Activated naive CD4-positive, alpha-beta T cell treated with anti-CD3 and anti-CD28 coated beads for 36 hours (primary cell): ENCODE results near the gene CCDC88B. TPM values are rescaled to one million over a fixed set of nuclear protein-coding genes. Genes with fewer than 3 reads are reported as not detected.
"Not testable (repeated sequence)": the region's sequence is repeated elsewhere in the genome, so short reads cannot be mapped to it uniquely, and the experiment has no call there.

Source experiments
- CTCF ChIA-PET: fragments of 350-600 bp; sonication (Branson Sonifier 250); formaldehyde crosslinking; loops from one replicate; lab custom pipeline; 2021; ENCODE audit warnings: antibody characterized with exemption; lab: Charles Lee
- DNase-seq: peaks from one replicate; pipeline ENCODE4 v3.0.0-alpha.2; 2020
- H3K27ac Mint-ChIP-seq: one replicate; pipeline ENCODE4 v1.8.0; 2021; ENCODE audit warnings: mild to moderate bottlenecking, mixed read lengths
- H3K27me3 Mint-ChIP-seq: one replicate; pipeline ENCODE4 v1.8.0; 2021; ENCODE audit warnings: low read depth, mixed read lengths
- H3K36me3 Mint-ChIP-seq: one replicate; pipeline ENCODE4 v1.8.0; 2021; ENCODE audit warnings: low read depth, mixed read lengths
- H3K4me1 Mint-ChIP-seq: one replicate; pipeline ENCODE4 v1.8.0; 2021; ENCODE audit warnings: low read depth, mixed read lengths
- H3K4me3 Mint-ChIP-seq: one replicate; pipeline ENCODE4 v1.8.0; 2021; ENCODE audit warnings: mild to moderate bottlenecking, moderate library complexity, mixed read lengths
- H3K9me3 Mint-ChIP-seq: one replicate; pipeline ENCODE4 v1.8.0; 2021; ENCODE audit warnings: mixed read lengths
- intact Hi-C: fragments of 100-400 bp; cut with micrococcal nuclease; formaldehyde crosslinking; loops from one replicate; pipeline ENCODE4 v1.15.1; 2023
- total RNA-seq, 2 experiments: library from RNA; stranded (reverse); gene quantifications; one replicate each; pipeline ENCODE4 v1.2.3, GENCODE V29; 2021

The CCDC88B gene
- total RNA-seq, 2 experiments from 2014 or later = 53.2 to 61.9 TPM

DNA sequence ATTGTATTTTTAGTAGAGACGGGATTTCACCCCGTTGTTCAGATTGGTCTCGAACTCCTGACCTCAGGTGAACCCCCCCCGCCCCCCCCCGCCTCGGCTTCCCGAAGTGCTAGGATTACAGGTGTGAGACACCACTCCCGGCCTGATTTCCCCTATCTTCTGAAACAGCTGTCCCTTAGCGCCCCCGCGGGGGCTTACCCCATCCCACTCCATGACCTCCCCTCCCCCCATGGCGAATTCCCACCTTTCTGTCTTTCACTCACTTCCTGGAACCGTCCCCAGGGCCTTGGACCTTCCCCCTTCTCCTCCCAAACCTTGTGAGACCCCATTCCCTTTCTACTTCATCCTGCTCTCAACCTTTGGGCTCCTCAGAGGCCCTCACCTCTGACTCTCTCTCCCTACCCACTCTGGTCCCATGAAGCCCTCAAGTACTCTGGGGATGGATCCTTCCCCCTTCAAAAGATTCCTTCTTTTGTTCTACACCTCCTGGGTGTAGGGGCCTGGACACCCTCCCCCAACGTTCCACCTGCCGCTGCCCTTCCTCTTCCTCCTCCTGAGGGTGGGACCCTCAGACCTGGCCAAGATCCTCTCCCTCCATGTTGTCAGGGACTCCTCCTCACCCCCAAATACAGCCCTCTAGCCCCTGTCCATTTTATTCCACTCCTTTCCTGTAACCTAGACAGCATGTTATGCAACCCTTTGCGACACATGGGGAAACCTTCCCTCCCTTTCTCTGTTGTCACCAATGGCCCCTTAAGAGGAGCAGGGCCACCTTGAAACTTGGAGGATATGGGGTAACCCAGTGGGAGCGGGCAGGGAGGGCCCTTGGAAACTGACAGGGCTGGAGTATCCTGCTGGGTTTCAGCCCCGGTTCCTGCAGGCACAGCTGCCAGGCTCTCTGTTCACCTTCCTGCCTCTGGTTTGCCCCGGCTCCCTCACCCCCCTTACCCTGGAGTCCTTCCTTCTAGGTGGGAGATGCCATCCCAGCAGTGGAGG is 20.9 kb upstream of the CCDC88B start:
- intact Hi-C loops = loop anchor here (1.0 kb wide), 4 partner anchors 12 to 36 kb away; partner anchors contain the start of genes CCDC88B and GPR137
- H3K4me1 Mint-ChIP-seq = peaks cover 33% of the 10 kb centered on the region
- peak overlapping the region; percentile 94 for H3K4me3 Mint-ChIP-seq
- no peaks in the 10 kb centered on the region for H3K27me3 Mint-ChIP-seq
- peaks cover 21% of the 10 kb centered on the region for H3K36me3 Mint-ChIP-seq
- DNase-seq = no peak
- H3K27ac Mint-ChIP-seq = peak overlapping the region; percentile 99
- no peaks in the 10 kb centered on the region for H3K9me3 Mint-ChIP-seq
- CTCF ChIA-PET = interaction anchor here (1.0 to 3.8 kb wide), 8 partner anchors 12 to 78 kb away, joined by 3 to 22 read pairs (median 9); partner anchors contain the start of gene FKBP2

DNA sequence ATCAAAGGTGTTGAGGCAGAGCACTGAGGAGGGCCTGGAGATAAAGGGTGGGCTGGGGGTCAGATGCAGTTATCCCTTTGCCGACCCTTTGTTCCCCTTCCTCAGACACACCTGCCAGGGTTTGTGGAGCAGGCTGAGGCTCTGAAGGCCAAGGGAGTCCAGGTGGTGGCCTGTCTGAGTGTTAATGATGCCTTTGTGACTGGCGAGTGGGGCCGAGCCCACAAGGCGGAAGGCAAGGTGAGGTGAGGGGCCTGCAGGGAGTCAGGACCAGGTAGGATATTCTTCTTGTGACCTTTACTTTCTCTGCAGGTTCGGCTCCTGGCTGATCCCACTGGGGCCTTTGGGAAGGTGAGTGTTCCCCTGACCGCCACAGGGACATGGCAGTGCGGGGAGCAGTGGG is 19.4 kb upstream of the CCDC88B start:
- no peak overlapping the region for H3K27ac Mint-ChIP-seq
- CTCF ChIA-PET = interaction anchor here (1.3 kb wide), 1 partner anchor 11 kb away, joined by 6 read pairs; no protein-coding TSS in a partner anchor
- DNase-seq = no peak
- H3K9me3 Mint-ChIP-seq = no peaks in the 10 kb centered on the region
- H3K4me3 Mint-ChIP-seq = no peak overlapping the region
- H3K36me3 Mint-ChIP-seq = peaks cover 21% of the 10 kb centered on the region
- intact Hi-C loops = no loop called here
- no peaks in the 10 kb centered on the region for H3K27me3 Mint-ChIP-seq
- H3K4me1 Mint-ChIP-seq = peaks cover 28% of the 10 kb centered on the region

DNA sequence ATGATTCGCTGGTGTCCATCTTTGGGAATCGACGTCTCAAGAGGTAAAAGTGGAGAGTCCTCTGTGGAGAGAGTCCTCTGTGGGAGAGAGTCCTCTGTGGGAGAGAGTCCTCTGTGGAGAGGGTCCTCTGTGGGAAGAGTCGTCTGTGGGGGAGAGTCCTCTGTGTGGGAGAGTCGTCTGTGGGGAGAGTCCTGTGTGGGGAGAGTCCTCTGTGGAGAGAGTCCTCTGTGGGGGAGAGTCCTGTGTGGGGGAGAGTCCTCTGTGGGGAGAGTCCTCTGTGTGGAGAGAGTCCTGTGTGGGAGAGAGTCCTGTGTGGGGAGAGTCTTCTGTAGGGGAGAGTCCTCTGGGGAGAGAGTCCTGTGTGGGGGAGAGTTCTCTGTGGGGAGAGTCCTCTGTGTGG is 19.0 kb upstream of the CCDC88B start:
- CTCF ChIA-PET = no interaction called here
- Mint-ChIP-seq H3K9me3 (no peaks in the 10 kb centered on the region), H3K27ac (no peak overlapping the region), H3K4me1 (peaks cover 27% of the 10 kb centered on the region), H3K27me3 (no peaks in the 10 kb centered on the region), H3K36me3 (peaks cover 21% of the 10 kb centered on the region), H3K4me3 (no peak overlapping the region)
- no peak for DNase-seq
- intact Hi-C loops = no loop called here

DNA sequence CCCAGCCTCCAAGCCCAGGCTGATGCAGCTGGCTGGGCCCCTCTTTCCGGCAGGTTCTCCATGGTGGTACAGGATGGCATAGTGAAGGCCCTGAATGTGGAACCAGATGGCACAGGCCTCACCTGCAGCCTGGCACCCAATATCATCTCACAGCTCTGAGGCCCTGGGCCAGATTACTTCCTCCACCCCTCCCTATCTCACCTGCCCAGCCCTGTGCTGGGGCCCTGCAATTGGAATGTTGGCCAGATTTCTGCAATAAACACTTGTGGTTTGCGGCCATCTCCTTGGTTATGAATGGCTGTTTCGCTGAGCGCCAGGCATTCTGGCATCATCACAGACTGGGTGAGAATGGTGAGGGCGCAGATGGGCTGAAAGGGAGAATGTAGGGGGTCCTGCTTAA is 18.5 kb upstream of the CCDC88B start:
- DNase-seq = no peak
- intact Hi-C loops = no loop called here
- no peaks in the 10 kb centered on the region for H3K9me3 Mint-ChIP-seq
- CTCF ChIA-PET = no interaction called here
- peaks cover 22% of the 10 kb centered on the region for H3K4me1 Mint-ChIP-seq
- H3K36me3 Mint-ChIP-seq = peaks cover 19% of the 10 kb centered on the region
- no peak overlapping the region for H3K27ac Mint-ChIP-seq
- H3K27me3 Mint-ChIP-seq = no peaks in the 10 kb centered on the region
- H3K4me3 Mint-ChIP-seq = no peak overlapping the region

DNA sequence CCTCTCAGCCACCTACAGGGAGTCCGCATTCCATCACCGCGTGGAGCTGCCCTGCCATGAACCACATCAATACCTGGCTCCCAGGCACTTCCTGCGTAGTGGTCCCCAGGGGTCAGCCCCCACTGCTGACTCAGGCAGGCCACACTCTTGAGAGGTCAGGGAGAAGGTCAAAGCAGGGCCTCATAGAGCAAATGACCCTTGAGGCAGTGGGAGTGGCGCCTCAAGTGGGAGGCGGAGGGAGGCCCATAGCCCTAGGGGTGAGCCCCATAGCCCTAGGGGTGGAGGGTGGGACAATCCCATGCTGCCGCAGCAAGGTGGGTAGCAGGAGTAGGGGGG is 17.1 kb upstream of the CCDC88B start:
- CTCF ChIA-PET = interaction anchor here (0.9 to 1.1 kb wide), 2 partner anchors 9 to 21 kb away, joined by 3 read pairs; no protein-coding TSS in a partner anchor
- no peak for DNase-seq
- no peaks in the 10 kb centered on the region for H3K27me3 Mint-ChIP-seq
- intact Hi-C loops = no loop called here
- peaks cover 19% of the 10 kb centered on the region for H3K4me1 Mint-ChIP-seq
- H3K9me3 Mint-ChIP-seq = no peaks in the 10 kb centered on the region
- H3K27ac Mint-ChIP-seq = no peak overlapping the region
- H3K4me3 Mint-ChIP-seq = no peak overlapping the region
- H3K36me3 Mint-ChIP-seq = peaks cover 8% of the 10 kb centered on the region

DNA sequence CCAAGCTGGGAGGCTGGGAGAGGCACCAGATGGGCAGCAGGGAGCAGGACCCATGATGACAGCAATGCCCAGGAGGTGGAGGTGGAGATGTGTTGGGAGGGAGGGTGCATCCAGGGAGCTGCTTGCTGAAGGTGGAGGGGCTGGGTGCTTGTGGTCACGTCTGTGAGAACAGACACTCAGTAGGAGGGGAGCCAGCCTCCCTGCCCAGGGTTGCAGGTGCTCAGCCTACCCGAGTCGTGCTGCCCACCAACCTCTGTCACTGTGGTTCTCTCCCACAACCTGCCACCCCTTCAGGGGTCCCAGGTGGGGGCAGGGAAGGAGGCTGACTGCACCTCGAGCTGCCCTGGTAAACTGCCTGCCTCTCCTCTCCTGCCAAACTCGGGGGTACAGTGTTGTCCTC is 16.6 kb upstream of the CCDC88B start:
- Mint-ChIP-seq H3K36me3 (peaks cover 7% of the 10 kb centered on the region), H3K27ac (no peak overlapping the region), H3K4me1 (peaks cover 17% of the 10 kb centered on the region), H3K9me3 (no peaks in the 10 kb centered on the region), H3K27me3 (no peaks in the 10 kb centered on the region), H3K4me3 (no peak overlapping the region)
- CTCF ChIA-PET = interaction anchor here (0.8 kb wide), 1 partner anchor 10 kb away, joined by 3 read pairs; no protein-coding TSS in a partner anchor
- intact Hi-C loops = no loop called here
- no peak for DNase-seq

DNA sequence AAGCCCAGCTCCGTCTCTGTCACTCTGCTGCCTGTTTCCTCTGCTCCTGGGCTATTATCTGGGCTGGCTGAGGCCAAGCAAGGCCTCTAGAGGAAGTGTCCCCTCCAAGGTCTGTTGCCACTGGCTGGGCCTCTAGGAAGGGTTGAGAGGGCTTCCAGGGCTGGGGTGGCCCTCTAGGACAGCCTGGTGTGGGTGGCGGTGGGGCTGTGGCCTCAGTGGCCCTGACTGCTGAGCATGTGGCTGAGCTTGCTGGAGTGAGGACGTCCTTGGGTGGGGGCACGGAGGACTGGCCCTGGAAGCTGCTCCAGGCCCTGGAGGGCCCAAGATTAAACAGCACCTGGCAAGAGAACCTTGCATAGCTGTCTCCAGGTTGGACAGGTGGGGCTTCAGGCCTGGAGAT is 16.0 kb upstream of the CCDC88B start:
- intact Hi-C loops, H3K27me3 Mint-ChIP-seq, DNase-seq, H3K4me3 Mint-ChIP-seq, H3K9me3 Mint-ChIP-seq, H3K36me3 Mint-ChIP-seq, H3K27ac Mint-ChIP-seq: not testable (repeated sequence)
- CTCF ChIA-PET = interaction anchor here (0.8 kb wide), 1 partner anchor 9 kb away, joined by 3 read pairs; no protein-coding TSS in a partner anchor
- peaks cover 14% of the 10 kb centered on the region for H3K4me1 Mint-ChIP-seq

DNA sequence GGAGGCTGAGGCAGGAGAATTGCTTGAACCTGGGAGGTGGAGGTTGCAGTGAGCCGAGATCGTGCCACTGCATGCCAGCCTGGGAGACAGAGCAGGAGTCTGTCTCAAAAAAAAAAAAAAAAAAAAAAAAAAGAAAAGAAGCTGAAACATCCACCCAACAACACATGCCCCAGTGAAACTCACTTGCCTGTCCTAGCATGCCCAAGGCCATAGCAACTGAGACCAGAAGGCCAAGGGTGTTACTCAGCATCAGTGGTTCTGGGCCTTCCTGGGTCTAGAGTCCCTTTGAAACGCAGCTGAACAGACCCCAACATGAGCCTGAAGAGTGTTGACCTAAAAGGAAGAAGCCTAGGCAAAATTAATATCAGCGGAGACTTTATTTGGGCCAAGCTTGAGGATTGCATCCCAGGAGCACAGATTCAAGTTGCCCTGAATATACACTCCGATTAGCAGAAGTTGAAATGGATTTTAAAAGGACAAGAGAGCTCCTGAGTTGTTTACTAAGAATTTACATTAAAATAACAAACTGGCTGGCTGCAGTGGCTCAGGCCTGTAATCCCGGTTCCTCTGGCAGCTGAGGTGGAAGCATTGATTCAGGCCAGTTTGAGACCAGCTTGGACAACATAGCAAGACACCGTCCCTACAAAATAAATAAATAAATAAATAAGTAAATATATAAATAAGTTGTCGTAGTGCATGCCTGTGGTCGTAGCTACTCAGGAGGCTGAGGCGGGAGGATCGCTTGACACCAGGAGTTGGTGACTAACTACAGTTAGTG is 15.1 kb upstream of the CCDC88B start:
- DNase-seq = no peak
- H3K4me1 Mint-ChIP-seq = peaks cover 9% of the 10 kb centered on the region
- no peaks in the 10 kb centered on the region for H3K9me3 Mint-ChIP-seq
- H3K27me3 Mint-ChIP-seq = no peaks in the 10 kb centered on the region
- H3K36me3 Mint-ChIP-seq = peaks cover 7% of the 10 kb centered on the region
- CTCF ChIA-PET = interaction anchor here (0.6 to 1.4 kb wide), 3 partner anchors 17 to 473 kb away, joined by 3 to 4 read pairs (median 3); no protein-coding TSS in a partner anchor
- intact Hi-C loops = no loop called here
- no peak overlapping the region for H3K27ac Mint-ChIP-seq
- H3K4me3 Mint-ChIP-seq = no peak overlapping the region

DNA sequence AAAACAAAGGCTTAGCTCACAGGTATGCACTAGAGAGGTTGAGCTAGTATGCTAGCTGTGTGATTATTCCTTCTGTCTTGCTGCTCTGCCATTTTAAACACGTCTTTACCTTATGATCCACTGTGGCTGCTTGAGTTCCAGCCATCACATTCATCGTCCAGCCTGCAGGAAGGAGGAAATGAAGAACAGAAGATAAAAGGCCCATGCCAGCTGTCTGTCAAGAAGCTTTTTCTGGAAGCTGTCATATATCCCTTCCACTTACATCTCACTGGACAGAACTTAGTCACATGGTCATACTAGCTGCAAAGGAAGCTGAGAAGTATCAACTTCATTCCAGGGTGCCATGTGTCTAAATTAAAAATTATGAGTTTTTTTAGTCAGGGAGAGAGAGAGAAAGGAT is 12.6 kb upstream of the CCDC88B start:
- Mint-ChIP-seq H3K27me3 (no peaks in the 10 kb centered on the region), H3K4me1 (peaks cover 6% of the 10 kb centered on the region), H3K27ac (no peak overlapping the region), H3K4me3 (no peak overlapping the region), H3K36me3 (no peaks in the 10 kb centered on the region), H3K9me3 (no peaks in the 10 kb centered on the region)
- no peak for DNase-seq
- intact Hi-C loops = no loop called here
- CTCF ChIA-PET = interaction anchor here (0.5 to 1.4 kb wide), 2 partner anchors 10 to 1599 kb away, joined by 3 to 4 read pairs; partner anchors contain the start of genes PRDX5 and TRMT112

DNA sequence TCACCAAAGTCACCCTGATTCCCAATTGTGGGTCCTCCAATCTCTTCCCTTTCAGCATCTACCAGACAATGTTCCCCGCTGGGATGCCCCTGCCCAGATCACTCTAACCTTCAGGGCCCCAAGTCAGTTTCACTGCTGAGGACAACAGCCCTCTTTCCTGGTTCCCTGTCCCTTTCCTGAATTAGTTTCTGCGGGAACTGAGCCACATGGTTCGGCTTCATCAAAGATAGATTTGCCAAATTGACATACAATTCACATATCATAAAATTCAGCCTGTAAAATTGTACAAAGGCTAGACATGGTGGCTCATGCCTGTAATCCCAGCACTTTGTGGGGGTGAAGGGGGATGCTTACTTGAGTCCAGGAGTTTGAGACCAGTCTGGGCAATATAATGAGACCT is 12.0 kb upstream of the CCDC88B start:
- intact Hi-C loops = no loop called here
- H3K27ac Mint-ChIP-seq = no peak overlapping the region
- H3K4me3 Mint-ChIP-seq = no peak overlapping the region
- DNase-seq = no peak
- no peaks in the 10 kb centered on the region for H3K9me3 Mint-ChIP-seq
- CTCF ChIA-PET = interaction anchor here (0.7 to 1.4 kb wide), 2 partner anchors 10 to 18 kb away, joined by 3 to 4 read pairs; partner anchors contain the start of genes PRDX5 and TRMT112
- H3K4me1 Mint-ChIP-seq = peaks cover 6% of the 10 kb centered on the region
- H3K36me3 Mint-ChIP-seq = no peaks in the 10 kb centered on the region
- H3K27me3 Mint-ChIP-seq = no peaks in the 10 kb centered on the region

DNA sequence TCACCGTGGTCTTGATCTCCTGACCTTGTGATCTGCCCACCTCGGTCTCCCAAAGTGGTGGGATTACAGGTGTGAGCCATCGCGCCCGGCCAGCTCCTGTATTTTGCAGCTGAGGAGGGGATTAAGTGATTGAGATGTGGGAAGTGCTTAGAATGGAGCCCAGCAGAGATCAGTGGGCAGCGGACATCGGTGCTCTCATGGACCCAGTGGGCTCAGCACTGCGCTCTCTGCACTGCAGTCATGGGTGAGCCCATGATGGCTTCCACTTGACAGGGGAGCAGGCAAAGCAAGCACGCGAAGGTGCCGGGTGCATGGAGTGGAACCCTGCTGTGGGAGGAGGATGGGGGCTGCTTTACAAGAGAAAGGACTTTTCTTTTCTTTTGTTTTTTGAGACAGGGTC is 9.1 kb upstream of the CCDC88B start:
- Mint-ChIP-seq H3K4me1 (peaks cover 10% of the 10 kb centered on the region), H3K27me3 (no peaks in the 10 kb centered on the region), H3K4me3 (no peak overlapping the region), H3K27ac (no peak overlapping the region), H3K36me3 (peaks cover 3% of the 10 kb centered on the region), H3K9me3 (no peaks in the 10 kb centered on the region)
- intact Hi-C loops = loop anchor here (1.0 kb wide), 2 partner anchors 9 to 13 kb away; partner anchors contain the start of genes CCDC88B and PRDX5
- DNase-seq = no peak
- CTCF ChIA-PET = interaction anchor here (0.6 to 2.5 kb wide), 8 partner anchors 11 to 126 kb away, joined by 3 to 22 read pairs (median 6); partner anchors contain the start of genes ESRRA, PRDX5 and TRMT112
